Measurements from ENCODE around the gene BACH2. TPM values are rescaled to one million over a fixed set of nuclear protein-coding genes. Genes with fewer than 3 reads are reported as not detected.

BACH2 gene
- total RNA-seq, 1 experiment from 2014 or later = 3.3 TPM

DNA sequence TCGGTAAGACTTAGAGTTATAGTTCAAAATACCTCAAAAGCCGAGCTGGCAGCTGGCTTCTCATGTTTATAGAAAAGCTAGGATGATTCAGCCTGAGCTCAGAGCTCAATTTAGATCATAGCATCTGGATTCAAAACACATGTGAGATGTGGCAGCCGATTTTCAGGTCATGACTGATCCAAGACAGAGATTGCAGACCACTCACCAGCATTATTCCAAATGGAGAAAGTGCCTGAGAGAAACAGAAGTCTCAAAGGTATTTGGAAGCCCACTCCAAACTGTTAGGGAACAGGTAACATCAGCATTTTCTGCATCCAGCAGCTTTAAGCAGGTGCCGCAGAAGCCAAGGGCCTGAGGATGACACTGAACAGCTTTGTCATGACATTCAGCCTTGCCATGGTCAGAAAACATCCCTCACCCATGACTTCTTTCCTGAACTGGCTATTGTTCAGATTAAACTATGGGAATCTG is 102.2 kb downstream of the BACH2 start:
- ChIA-PET RAD21 (ENCODE audit: low non-redundant PET in 1 of 2, low total read pairs in 2 of 2, uncharacterized antibody in 2 of 2, unreplicated experiment in 2 of 2) (no interaction called here), CTCF (no interaction called here), POLR2A (no interaction called here)
- ATAC-seq (no peak), DNase-seq (ENCODE audit: low read depth, low spot score) (no peak)
- Histone ChIP-seq H2AFZ (ENCODE audit: low read depth, low read length, poor library complexity, severe bottlenecking) (no peak overlapping the region), H3K36me3 (ENCODE audit: control insufficient read depth in 1 of 2, insufficient read depth in 2 of 2, low read length in 2 of 2) (no peaks in the 10 kb centered on the region), H3K9me2 (ENCODE audit: insufficient read depth) (no peaks in the 10 kb centered on the region), H4K20me1 (ENCODE audit: insufficient read depth) (no peaks in the 10 kb centered on the region), H3K27ac (ENCODE audit: low read depth, low read length) (no peak overlapping the region), H3K4me3 (replicated peaks in 1 of 2; ENCODE audit: low read depth in 1 of 2, low read length in 2 of 2) (no peak overlapping the region), H3K4me1 (ENCODE audit: control insufficient read depth in 1 of 2, insufficient read depth in 2 of 2, low read length in 2 of 2) (peaks cover 0 to 14% of the 10 kb centered on the region in 2 experiments; a peak in 2 of 4 replicates), H3K27me3 (ENCODE audit: insufficient read depth, low read length) (no peaks in the 10 kb centered on the region), H3K4me2 (ENCODE audit: low read length) (0 out of 2 replicates have a peak overlapping the region, but pooled peaks have one; percentile 5), H3K9ac (ENCODE audit: low read length) (no peak overlapping the region), H3K79me2 (ENCODE audit: insufficient read depth, low read length) (no peaks in the 10 kb centered on the region), H3K9me3 (ENCODE audit: control insufficient read depth in 1 of 2, insufficient read depth in 1 of 2, low read depth in 1 of 2, low read length in 2 of 2) (peaks cover 0 to 5% of the 10 kb centered on the region in 2 experiments; a peak in 1 of 4 replicates)
- intact Hi-C loops (cut with micrococcal nuclease) = no loop called here
- no TSS peak for BruUV-seq (replicated peaks)
- no peak for TF ChIP-seq CEBPB (IDR thresholded peaks at IDR 0.05; ENCODE audit: low read depth)
- no peak for TF ChIP-seq EZH2 (IDR thresholded peaks at IDR 0.05)
- TF ChIP-seq ZNF274 (IDR thresholded peaks at IDR 0.05; ENCODE audit: low read depth, low read length) = no peak
- TF ChIP-seq CBX3 (IDR thresholded peaks at IDR 0.05; ENCODE audit: low read depth) = no peak
- no peak for TF ChIP-seq TCF7L2 (IDR thresholded peaks at IDR 0.05; ENCODE audit: borderline replicate concordance, extremely low read depth, insufficient read depth, insufficient read length)
- no peak for TF ChIP-seq RAD21 (IDR thresholded peaks at IDR 0.05; ENCODE audit: low read depth)
- TF ChIP-seq ZFX (IDR thresholded peaks at IDR 0.05) = no peak
- TF ChIP-seq REST (IDR thresholded peaks at IDR 0.05; ENCODE audit: low read depth) = no peak
- no peak for TF ChIP-seq SP1 (IDR thresholded peaks at IDR 0.05; ENCODE audit: low read depth)
- no peak for TF ChIP-seq EZH2phosphoT487 (IDR thresholded peaks at IDR 0.05; ENCODE audit: borderline replicate concordance)
- TF ChIP-seq MAX (IDR thresholded peaks at IDR 0.05) = no peak
- TF ChIP-seq, protein P1, sequence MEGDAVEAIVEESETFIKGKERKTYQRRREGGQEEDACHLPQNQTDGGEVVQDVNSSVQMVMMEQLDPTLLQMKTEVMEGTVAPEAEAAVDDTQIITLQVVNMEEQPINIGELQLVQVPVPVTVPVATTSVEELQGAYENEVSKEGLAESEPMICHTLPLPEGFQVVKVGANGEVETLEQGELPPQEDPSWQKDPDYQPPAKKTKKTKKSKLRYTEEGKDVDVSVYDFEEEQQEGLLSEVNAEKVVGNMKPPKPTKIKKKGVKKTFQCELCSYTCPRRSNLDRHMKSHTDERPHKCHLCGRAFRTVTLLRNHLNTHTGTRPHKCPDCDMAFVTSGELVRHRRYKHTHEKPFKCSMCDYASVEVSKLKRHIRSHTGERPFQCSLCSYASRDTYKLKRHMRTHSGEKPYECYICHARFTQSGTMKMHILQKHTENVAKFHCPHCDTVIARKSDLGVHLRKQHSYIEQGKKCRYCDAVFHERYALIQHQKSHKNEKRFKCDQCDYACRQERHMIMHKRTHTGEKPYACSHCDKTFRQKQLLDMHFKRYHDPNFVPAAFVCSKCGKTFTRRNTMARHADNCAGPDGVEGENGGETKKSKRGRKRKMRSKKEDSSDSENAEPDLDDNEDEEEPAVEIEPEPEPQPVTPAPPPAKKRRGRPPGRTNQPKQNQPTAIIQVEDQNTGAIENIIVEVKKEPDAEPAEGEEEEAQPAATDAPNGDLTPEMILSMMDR (IDR thresholded peaks at IDR 0.05 in 2 of 3, conservative IDR thresholded peaks at IDR 0.05 in 1 of 3; ENCODE audit: borderline replicate concordance in 1 of 3, insufficient read depth in 1 of 3, low read depth in 2 of 3, low read length in 2 of 3) = no peak
- no peak for TF ChIP-seq SIN3A (IDR thresholded peaks at IDR 0.05; ENCODE audit: low read depth)
- TF ChIP-seq, protein P2, sequence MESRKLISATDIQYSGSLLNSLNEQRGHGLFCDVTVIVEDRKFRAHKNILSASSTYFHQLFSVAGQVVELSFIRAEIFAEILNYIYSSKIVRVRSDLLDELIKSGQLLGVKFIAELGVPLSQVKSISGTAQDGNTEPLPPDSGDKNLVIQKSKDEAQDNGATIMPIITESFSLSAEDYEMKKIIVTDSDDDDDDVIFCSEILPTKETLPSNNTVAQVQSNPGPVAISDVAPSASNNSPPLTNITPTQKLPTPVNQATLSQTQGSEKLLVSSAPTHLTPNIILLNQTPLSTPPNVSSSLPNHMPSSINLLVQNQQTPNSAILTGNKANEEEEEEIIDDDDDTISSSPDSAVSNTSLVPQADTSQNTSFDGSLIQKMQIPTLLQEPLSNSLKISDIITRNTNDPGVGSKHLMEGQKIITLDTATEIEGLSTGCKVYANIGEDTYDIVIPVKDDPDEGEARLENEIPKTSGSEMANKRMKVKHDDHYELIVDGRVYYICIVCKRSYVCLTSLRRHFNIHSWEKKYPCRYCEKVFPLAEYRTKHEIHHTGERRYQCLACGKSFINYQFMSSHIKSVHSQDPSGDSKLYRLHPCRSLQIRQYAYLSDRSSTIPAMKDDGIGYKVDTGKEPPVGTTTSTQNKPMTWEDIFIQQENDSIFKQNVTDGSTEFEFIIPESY (IDR thresholded peaks at IDR 0.05; ENCODE audit: extremely low read depth, insufficient replicate concordance, low read length) = no peak
- no peak for TF ChIP-seq EGR1 (IDR thresholded peaks at IDR 0.05; ENCODE audit: low read depth)
- no peak for TF ChIP-seq FOSL1 (IDR thresholded peaks at IDR 0.05; ENCODE audit: low read depth)
- TF ChIP-seq YY1 (IDR thresholded peaks at IDR 0.05; ENCODE audit: extremely low read depth, insufficient replicate concordance, low read depth, low read length) = no peak
- no peak for TF ChIP-seq JUND (IDR thresholded peaks at IDR 0.05)

Data from HCT116 (cell line).